NCI-H146 (cell line): ENCODE measurements around the gene PHLDB3.

ENCODE experiments used
- DNase-seq: peaks from one replicate; lab custom pipeline; 2025; lab: John Stamatoyannopoulos, UW

The PHLDB3 gene

GRCh38 chr19:43468354-43469159 lies 36.0 kb downstream of the PHLDB3 start:
- no peak for DNase-seq

- no peak for DNase-seq
These were observed 36.8 kb downstream of the PHLDB3 start for GRCh38 chr19:43467730-43468129.

- no peak for DNase-seq
These were observed 37.3 kb downstream of the PHLDB3 start for GRCh38 chr19:43467276-43467675.

- DNase-seq = no peak
These were observed 37.8 kb downstream of the PHLDB3 start for GRCh38 chr19:43466793-43467192.

GRCh38 chr19:43465468-43466120 lies 39.0 kb downstream of the PHLDB3 start, which contains the start of gene LYPD3:
Gene LYPD3, minus strand, starts transcription at chr19:43465608. Its CDS starts 37 bp downstream, at chr19:43465571.
- DNase-seq = peak; percentile 21

- peak; percentile 77 for DNase-seq
These were observed 40.3 kb downstream of the PHLDB3 start for GRCh38 chr19:43464134-43464775.

GRCh38 chr19:43463381-43464133 lies 41.0 kb downstream of the PHLDB3 start:
- DNase-seq = peak; percentile 97

GRCh38 chr19:43462785-43463380 lies 41.7 kb downstream of the PHLDB3 start:
- no peak for DNase-seq

GRCh38 chr19:43462383-43462782 lies 42.2 kb downstream of the PHLDB3 start:
- no peak for DNase-seq

- no peak for DNase-seq
These were observed 43.2 kb downstream of the PHLDB3 start for GRCh38 chr19:43461303-43461702.

- DNase-seq = no peak
These were observed 44.1 kb downstream of the PHLDB3 start for GRCh38 chr19:43460362-43461016.

GRCh38 chr19:43457809-43458208 lies 46.7 kb downstream of the PHLDB3 start:
- no peak for DNase-seq

- no peak for DNase-seq
These were observed 49.0 kb downstream of the PHLDB3 start for GRCh38 chr19:43455321-43456113.

GRCh38 chr19:43454031-43454430 lies 50.5 kb downstream of the PHLDB3 start:
- DNase-seq = no peak

- DNase-seq = no peak
These were observed 52.0 kb downstream of the PHLDB3 start for GRCh38 chr19:43452582-43452981.

- DNase-seq = no peak
These were observed 54.0 kb downstream of the PHLDB3 start for GRCh38 chr19:43450545-43450997.

GRCh38 chr19:43447655-43448054 lies 56.9 kb downstream of the PHLDB3 start:
- DNase-seq = no peak

GRCh38 chr19:43446746-43447489 lies 57.6 kb downstream of the PHLDB3 start:
- DNase-seq = peak; percentile 71

- no peak for DNase-seq
These were observed 59.1 kb downstream of the PHLDB3 start for GRCh38 chr19:43445426-43445825.
